Kidney capillary endothelial cell (primary cell): ENCODE data around the gene ZSCAN29.
"Not testable (repeated sequence)": the region's sequence is repeated elsewhere in the genome, so short reads cannot be mapped to it uniquely, and the experiment has no call there.

Experiments used
- DNase-seq: peaks from one replicate; pipeline ENCODE4 v3.0.0-alpha.2; 2018; ENCODE audit warnings: low spot score

Gene ZSCAN29

GRCh38 chr15:43370975-43371974, at the start of gene ZSCAN29, which contains the start of gene TUBGCP4:
Gene ZSCAN29, minus strand, starts transcription at chr15:43371043. Its CDS starts 1,130 bp downstream, at chr15:43369913.
Gene TUBGCP4, plus strand, starts transcription at chr15:43371101. Its CDS starts 254 bp downstream, at chr15:43371355.
- DNase-seq, result peak; percentile 67

DNA sequence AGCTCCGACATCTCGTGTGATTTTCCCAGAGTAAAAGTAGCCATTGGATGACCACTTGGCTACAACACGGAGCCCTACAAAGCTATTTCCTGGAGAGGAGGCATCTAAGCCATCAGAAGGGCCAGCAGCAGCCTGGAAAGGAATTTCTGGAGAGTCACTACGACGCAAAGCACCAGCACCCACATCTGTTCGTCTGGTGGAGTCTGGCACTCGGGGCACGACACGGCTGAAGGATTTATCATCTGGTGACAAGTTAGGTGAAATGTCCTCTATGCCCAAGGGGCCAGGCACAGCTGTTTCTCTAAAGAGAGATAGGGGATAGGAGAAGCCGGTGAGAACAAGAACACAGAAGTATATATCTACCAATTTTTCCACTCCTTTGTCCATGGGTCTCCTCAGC, 49.6 kb upstream of the ZSCAN29 start:
- no peak for DNase-seq

- DNase-seq, result no peak
These were observed 43.4 kb upstream of the ZSCAN29 start for GRCh38 chr15:43414196-43414595.

- DNase-seq, result no peak
These were observed 41.3 kb upstream of the ZSCAN29 start for GRCh38 chr15:43412096-43412495.

DNA sequence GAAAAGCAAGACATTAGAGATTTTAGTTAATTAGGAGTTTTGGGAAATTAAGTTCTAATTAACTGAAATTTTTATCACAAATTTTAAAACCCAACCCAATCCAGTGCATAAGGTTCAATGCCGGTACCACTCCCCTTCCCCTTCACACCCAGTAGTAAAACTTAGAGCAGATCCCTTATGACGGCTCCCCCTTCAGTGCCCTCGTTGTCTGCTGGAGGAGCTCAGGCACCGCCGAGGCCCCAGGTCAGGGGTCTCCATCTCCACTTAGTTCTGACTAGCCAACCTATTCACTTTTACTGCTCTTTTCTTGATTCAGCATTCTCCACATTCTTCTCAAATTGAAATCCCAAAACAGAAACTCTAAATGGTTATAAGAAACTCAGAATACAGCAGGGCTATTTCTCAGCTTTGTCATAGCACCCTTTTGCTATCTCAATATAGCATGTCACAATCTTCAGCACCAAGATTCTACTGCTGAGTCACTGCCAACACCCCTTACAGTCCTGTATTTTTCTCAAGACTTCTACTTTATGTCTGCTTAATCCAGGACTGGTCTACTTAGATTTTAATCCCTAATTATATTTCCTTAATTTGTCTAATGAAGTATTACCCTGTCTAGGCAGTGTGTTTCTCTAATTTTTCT, 39.9 kb upstream of the ZSCAN29 start:
- DNase-seq, result no peak

GRCh38 chr15:43408789-43409188, 37.9 kb upstream of the ZSCAN29 start:
- no peak for DNase-seq

- DNase-seq, result no peak
These were observed 36.0 kb upstream of the ZSCAN29 start for GRCh38 chr15:43406808-43407207.

DNA sequence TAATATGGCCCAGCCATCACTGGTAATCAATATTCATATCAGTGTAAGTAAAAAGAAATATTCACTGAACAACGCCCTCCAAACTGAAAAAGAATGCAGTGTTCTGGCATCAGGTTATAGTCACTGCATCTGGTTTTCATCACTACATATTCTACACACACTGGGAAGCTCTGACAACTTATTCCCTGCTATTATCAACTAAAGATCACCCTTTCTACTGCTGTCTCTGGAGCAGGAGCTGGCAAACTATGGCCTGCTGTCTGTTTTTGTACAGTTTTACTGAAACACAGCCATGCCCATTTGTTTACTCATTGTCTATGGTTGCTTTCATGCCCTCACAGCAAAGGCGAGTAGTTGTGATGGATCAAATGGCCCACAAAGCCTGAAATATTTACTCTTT, 35.3 kb upstream of the ZSCAN29 start:
- DNase-seq, result no peak

DNA sequence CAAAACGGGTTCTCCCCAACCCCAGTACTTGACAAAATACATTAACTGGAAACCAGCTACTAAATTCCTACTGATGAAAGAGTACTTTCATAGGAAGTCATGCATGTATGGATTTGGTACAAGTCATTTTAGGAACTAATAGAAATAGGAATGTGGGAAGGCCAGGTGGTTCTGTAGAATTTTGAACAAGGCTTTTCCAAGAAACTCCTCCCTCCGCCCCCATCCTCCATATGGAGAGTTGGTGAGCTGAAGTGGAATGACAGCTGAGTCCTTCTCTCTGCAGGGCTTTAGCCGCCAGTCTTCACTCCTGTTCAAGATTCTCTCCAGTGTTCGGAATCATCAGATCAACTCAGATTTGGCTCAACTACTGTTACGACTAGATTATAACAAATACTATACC, 33.3 kb upstream of the ZSCAN29 start:
- no peak for DNase-seq

- no peak for DNase-seq
These were observed 32.8 kb upstream of the ZSCAN29 start for GRCh38 chr15:43403616-43404015.

GRCh38 chr15:43402255-43402654, 31.4 kb upstream of the ZSCAN29 start:
- no peak for DNase-seq

DNA sequence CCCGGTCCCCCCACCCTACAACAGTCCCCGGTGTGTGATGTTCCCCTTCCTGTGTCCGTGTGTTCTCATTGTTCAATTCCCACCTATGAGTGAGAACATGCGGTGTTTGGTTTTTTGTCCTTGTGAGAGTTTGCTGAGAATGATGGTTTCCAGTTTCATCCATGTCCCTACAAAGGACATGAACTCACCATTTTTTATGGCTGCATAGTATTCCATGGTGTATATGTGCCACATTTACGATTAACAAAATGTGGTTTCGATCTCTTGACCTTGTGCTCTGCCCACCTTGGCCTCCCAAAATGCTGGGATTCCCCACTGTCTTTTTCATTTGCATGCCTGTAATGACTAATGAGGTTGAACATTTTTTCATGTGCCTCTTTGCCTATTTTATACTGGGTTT, 22.7 kb upstream of the ZSCAN29 start:
- DNase-seq, result not testable (repeated sequence)

DNA sequence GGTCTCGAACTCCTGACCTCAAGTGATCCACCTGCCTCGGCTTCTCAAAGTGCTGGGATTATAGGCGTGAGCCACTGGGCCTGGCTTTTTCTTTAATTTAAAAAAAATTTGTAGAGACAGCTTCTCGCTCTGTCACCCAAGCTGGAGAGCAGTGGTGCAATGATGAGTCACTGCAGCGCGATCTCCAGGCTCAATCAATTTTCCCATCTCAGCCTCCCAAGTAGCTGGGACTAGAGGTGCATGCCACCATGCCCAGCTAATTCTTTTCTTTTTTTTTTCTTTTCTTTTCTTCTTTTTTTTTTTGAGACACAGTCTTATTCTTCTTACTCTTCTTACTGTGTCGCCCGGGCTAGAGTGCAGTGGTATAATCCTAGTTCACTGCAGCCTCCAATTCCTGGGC, 19.9 kb upstream of the ZSCAN29 start:
- no peak for DNase-seq

DNA sequence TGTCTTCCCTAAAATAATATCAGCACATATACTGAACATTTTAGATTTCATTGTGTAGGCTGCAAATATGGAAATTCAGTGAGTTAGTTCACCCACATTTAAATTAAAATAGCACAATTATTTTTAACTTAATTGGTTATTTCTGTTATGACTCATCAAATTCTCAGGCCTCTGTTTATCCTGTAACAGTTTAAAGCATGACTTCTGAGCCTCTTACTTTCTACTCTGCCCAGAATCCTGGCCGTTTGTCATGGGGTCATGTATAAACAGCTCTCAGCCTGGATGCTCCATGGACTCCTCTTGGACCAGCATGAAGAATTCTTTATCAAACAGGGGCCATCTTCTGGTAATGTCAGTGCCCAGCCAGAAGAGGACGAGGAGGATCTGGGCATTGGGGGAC, 12.2 kb upstream of the ZSCAN29 start:
- no peak for DNase-seq

GRCh38 chr15:43382310-43382709, 11.5 kb upstream of the ZSCAN29 start:
- no peak for DNase-seq

GRCh38 chr15:43378601-43379000, 7.8 kb upstream of the ZSCAN29 start:
- no peak for DNase-seq

GRCh38 chr15:43376017-43376705, 5.3 kb upstream of the ZSCAN29 start:
- DNase-seq, result peak; percentile 23

DNA sequence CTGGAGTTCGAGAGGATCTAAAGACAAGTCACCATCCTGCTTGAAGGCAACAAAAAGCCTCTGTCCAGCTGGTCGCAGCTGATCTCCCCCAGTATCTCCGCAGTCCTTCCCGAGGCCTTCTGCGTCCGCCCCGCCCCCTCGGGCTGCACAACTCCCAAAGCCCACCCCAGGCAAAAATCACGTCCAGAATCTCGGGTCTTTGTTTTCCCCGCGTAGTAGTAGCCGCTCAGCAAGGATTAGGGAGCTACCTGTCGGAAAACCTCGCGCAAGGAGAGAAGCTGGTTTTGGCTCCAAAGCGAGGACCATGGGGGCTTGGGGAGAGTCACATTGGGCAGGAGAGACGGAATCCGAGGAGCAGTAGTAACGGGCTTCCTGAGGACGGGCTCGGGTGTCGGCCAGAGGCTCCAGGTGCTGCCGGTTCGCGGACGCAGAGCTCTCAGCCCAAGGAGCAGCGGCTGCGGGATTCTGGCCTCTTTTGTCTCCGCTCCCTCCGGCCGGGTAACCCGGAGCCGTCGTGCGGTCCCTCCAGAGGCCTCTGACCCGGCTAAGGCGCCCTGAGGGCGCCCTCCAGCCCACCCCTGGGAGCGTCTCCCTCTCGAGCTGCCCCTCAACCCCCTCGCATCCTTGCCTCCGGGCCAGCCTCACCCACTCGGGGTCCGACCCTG, 401 bp downstream of the ZSCAN29 start:
- peak; percentile 11 for DNase-seq

- DNase-seq, result no peak
These were observed 9.4 kb downstream of the ZSCAN29 start for GRCh38 chr15:43361313-43361903.

DNA sequence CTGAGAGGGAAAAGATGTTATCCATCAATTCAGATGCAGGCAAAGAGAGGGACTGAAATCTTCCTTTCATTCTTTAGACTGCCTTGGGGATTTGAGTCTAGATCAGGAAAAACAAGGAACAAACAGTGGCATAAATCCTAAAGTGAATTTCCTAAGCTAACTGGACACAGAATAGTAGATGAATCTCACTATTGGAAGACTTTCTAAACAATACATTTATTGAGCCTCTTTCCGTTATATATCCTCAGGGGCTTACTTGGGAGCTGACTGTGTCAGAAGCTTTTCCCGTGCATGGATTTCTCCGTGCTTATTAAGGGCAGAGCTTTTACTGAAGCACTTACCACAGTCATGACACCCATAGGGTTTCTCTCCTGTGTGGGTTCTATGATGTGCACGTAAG, 10.0 kb downstream of the ZSCAN29 start:
- DNase-seq, result no peak

- no peak for DNase-seq
These were observed 18.0 kb downstream of the ZSCAN29 start for GRCh38 chr15:43352693-43353382.
